ENCODE data around the gene UBE2L3. TPM values are rescaled to one million over a fixed set of nuclear protein-coding genes. Genes with fewer than 3 reads are reported as not detected.

Gene UBE2L3
- total and polyA plus RNA-seq, 10 of the 15 experiments (the other 5 are each of a cell fraction or from before 2014, with no cell fraction given) = 55.7 to 168 (median 113) TPM

DNA sequence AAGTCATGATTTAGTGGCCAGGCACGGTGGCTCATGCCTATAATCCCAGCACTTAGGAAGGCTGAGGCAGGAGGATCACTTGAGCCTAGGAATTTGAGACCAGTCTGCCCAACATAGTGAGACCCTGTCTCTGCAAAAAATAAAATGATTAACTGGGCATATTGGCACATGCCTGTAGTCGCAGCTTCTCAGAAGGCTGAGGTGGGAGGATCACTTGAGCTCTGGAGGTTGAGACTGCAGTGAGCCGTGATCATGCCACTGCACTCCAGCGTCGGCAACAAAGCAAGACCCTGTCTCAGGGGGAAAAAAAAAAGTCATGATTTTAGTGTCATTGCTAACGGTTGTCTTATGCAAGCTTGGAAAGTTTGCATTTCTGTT, 11.9 kb downstream of the UBE2L3 start:
- WGBS (ENCODE audit: insufficient coverage, insufficient replicate concordance, low lambda C conversion rate, missing lambda C conversion rate) = 16% methylated on average over 6 of the region's 6 CpGs
- Histone ChIP-seq H3K4me2 (ENCODE audit: control insufficient read depth, insufficient read depth) (no peak overlapping the region), H3K4me1 (ENCODE audit: control insufficient read depth, insufficient read depth, low read length) (peaks cover 7% of the 10 kb centered on the region), H4K20me1 (ENCODE audit: control insufficient read depth, insufficient read depth) (peaks cover 25% of the 10 kb centered on the region), H3K36me3 (ENCODE audit: control insufficient read depth in 2 of 2, insufficient read depth in 2 of 2, low read length in 1 of 2) (peaks cover 4 to 11% of the 10 kb centered on the region in 2 experiments; a peak in 3 of 4 replicates), H3K4me3 (no peak overlapping the region), H2AFZ (ENCODE audit: control insufficient read depth, low read depth, low read length) (no peak overlapping the region), H3K27me3 (replicated peaks in 1 of 2; ENCODE audit: control insufficient read depth in 2 of 2, insufficient read depth in 2 of 2, low read length in 1 of 2) (no peaks in the 10 kb centered on the region), H3K79me2 (ENCODE audit: control insufficient read depth, insufficient read depth, low read length) (peaks cover 69% of the 10 kb centered on the region), H3K27ac (ENCODE audit: control insufficient read depth, insufficient read depth) (no peak overlapping the region), H3K9ac (ENCODE audit: control insufficient read depth, insufficient read depth, low read length) (no peak overlapping the region), H3K9me3 (replicated peaks; ENCODE audit: control insufficient read depth, insufficient read depth, low read length) (no peaks in the 10 kb centered on the region)
- intact Hi-C loops (cut with micrococcal nuclease; ENCODE audit: unreplicated experiment) = no loop called here
- ChIA-PET CTCF (interaction anchor here (0.6 to 1.3 kb wide), 7 partner anchors 45 to 745 kb away, joined by 3 to 5 read pairs (median 3); partner anchors contain the start of genes SDF2L1 and YDJC), RAD21 (ENCODE audit: unreplicated experiment) (interaction anchor here (0.6 to 1.2 kb wide), 2 partner anchors 13 to 24 kb away, joined by 4 read pairs; no protein-coding TSS in a partner anchor), POLR2A (interaction anchor here (1.6 kb wide), 1 partner anchor 8 kb away, joined by 8 read pairs; no protein-coding TSS in a partner anchor), SMC1A (ENCODE audit: uncharacterized antibody, unreplicated experiment) (interaction anchor here (0.9 to 1.7 kb wide), 5 partner anchors 8 to 67 kb away, joined by 3 to 7 read pairs (median 4); no protein-coding TSS in a partner anchor)
- no TSS peak for BruUV-seq (replicated peaks)
- in situ Hi-C loops (cut with MboI) = no loop called here
- TF ChIP-seq JUND (IDR thresholded peaks at IDR 0.05; ENCODE audit: low read depth, low read length) = no peak
- no peak for TF ChIP-seq MYC (IDR thresholded peaks at IDR 0.05; ENCODE audit: insufficient read depth, insufficient read length, insufficient replicate concordance, low read length, severe bottlenecking)
- no peak for TF ChIP-seq NFYB (IDR thresholded peaks at IDR 0.05; ENCODE audit: insufficient read depth, low read depth, low read length)
- no peak for TF ChIP-seq SMAD1 (IDR thresholded peaks at IDR 0.05; ENCODE audit: low read depth, partially characterized antibody)
- TF ChIP-seq MEF2A (IDR thresholded peaks at IDR 0.05; ENCODE audit: insufficient read depth, low read depth, low read length) = no peak
- TF ChIP-seq TAF1 (IDR thresholded peaks at IDR 0.05; ENCODE audit: borderline replicate concordance, low read depth, low read length) = no peak
- TF ChIP-seq, protein P1, sequence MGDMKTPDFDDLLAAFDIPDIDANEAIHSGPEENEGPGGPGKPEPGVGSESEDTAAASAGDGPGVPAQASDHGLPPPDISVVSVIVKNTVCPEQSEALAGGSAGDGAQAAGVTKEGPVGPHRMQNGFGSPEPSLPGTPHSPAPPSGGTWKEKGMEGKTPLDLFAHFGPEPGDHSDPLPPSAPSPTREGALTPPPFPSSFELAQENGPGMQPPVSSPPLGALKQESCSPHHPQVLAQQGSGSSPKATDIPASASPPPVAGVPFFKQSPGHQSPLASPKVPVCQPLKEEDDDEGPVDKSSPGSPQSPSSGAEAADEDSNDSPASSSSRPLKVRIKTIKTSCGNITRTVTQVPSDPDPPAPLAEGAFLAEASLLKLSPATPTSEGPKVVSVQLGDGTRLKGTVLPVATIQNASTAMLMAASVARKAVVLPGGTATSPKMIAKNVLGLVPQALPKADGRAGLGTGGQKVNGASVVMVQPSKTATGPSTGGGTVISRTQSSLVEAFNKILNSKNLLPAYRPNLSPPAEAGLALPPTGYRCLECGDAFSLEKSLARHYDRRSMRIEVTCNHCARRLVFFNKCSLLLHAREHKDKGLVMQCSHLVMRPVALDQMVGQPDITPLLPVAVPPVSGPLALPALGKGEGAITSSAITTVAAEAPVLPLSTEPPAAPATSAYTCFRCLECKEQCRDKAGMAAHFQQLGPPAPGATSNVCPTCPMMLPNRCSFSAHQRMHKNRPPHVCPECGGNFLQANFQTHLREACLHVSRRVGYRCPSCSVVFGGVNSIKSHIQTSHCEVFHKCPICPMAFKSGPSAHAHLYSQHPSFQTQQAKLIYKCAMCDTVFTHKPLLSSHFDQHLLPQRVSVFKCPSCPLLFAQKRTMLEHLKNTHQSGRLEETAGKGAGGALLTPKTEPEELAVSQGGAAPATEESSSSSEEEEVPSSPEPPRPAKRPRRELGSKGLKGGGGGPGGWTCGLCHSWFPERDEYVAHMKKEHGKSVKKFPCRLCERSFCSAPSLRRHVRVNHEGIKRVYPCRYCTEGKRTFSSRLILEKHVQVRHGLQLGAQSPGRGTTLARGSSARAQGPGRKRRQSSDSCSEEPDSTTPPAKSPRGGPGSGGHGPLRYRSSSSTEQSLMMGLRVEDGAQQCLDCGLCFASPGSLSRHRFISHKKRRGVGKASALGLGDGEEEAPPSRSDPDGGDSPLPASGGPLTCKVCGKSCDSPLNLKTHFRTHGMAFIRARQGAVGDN (IDR thresholded peaks at IDR 0.05) = no peak
- no peak for TF ChIP-seq GATAD2B (conservative IDR thresholded peaks at IDR 0.05; ENCODE audit: low read depth)
- no peak for TF ChIP-seq BRCA1 (IDR thresholded peaks at IDR 0.05; ENCODE audit: low read depth, low read length)
- TF ChIP-seq RUNX3 (IDR thresholded peaks at IDR 0.05; ENCODE audit: low read length) = no peak
- TF ChIP-seq RFX5 (IDR thresholded peaks at IDR 0.05; ENCODE audit: low read depth, low read length) = no peak
- TF ChIP-seq MYB (IDR thresholded peaks at IDR 0.05; ENCODE audit: borderline replicate concordance, low read depth, low read length) = no peak
- TF ChIP-seq, protein P2, sequence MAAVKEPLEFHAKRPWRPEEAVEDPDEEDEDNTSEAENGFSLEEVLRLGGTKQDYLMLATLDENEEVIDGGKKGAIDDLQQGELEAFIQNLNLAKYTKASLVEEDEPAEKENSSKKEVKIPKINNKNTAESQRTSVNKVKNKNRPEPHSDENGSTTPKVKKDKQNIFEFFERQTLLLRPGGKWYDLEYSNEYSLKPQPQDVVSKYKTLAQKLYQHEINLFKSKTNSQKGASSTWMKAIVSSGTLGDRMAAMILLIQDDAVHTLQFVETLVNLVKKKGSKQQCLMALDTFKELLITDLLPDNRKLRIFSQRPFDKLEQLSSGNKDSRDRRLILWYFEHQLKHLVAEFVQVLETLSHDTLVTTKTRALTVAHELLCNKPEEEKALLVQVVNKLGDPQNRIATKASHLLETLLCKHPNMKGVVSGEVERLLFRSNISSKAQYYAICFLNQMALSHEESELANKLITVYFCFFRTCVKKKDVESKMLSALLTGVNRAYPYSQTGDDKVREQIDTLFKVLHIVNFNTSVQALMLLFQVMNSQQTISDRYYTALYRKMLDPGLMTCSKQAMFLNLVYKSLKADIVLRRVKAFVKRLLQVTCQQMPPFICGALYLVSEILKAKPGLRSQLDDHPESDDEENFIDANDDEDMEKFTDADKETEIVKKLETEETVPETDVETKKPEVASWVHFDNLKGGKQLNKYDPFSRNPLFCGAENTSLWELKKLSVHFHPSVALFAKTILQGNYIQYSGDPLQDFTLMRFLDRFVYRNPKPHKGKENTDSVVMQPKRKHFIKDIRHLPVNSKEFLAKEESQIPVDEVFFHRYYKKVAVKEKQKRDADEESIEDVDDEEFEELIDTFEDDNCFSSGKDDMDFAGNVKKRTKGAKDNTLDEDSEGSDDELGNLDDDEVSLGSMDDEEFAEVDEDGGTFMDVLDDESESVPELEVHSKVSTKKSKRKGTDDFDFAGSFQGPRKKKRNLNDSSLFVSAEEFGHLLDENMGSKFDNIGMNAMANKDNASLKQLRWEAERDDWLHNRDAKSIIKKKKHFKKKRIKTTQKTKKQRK (IDR thresholded peaks at IDR 0.05; ENCODE audit: low read depth, low read length) = no peak
- FAIRE-seq = no peak
- ATAC-seq = no peak
- no peak for DNase-seq (ENCODE audit: low read depth, low spot score)
